Activated naive CD8-positive, alpha-beta T cell treated with anti-CD3 and anti-CD28 coated beads, Interleukin-2, amount 50 U/mL, for 24 hours (primary cell): ENCODE measurements around the gene NUP50.
"Not testable (repeated sequence)": the region's sequence is repeated elsewhere in the genome, so short reads cannot be mapped to it uniquely, and the experiment has no call there.

Experiments
- ATAC-seq: fragments of 150-1000 bp; cut with Tn5 transposase; one replicate; pipeline ENCODE4 v1.10.0; 2021
- DNase-seq: peaks from one replicate; pipeline ENCODE4 v3.0.0; 2021
- H3K27ac Mint-ChIP-seq: one replicate; pipeline ENCODE4 v1.8.0; 2021; ENCODE audit warnings: mild to moderate bottlenecking, mixed read lengths
- H3K27me3 Mint-ChIP-seq: one replicate; pipeline ENCODE4 v1.8.0; 2021; ENCODE audit warnings: mixed read lengths
- H3K36me3 Mint-ChIP-seq: one replicate; pipeline ENCODE4 v1.8.0; 2021; ENCODE audit warnings: low read depth, mixed read lengths
- H3K4me1 Mint-ChIP-seq: one replicate; pipeline ENCODE4 v1.8.0; 2021; ENCODE audit warnings: mixed read lengths
- H3K4me3 Mint-ChIP-seq: one replicate; pipeline ENCODE4 v1.8.0; 2021; ENCODE audit warnings: mild to moderate bottlenecking, moderate library complexity, mixed read lengths
- H3K9me3 Mint-ChIP-seq: one replicate; pipeline ENCODE4 v1.8.0; 2021; ENCODE audit warnings: mixed read lengths

Gene NUP50

GRCh38 chr22:45172881-45173585 lies 9.3 kb downstream of the NUP50 start:
- peak overlapping the region; percentile 52 for H3K27ac Mint-ChIP-seq
- H3K4me3 Mint-ChIP-seq = peak overlapping the region; percentile 28
- peaks cover 71% of the 10 kb centered on the region for H3K4me1 Mint-ChIP-seq
- ATAC-seq = no peak
- DNase-seq = no peak
- no peaks in the 10 kb centered on the region for H3K9me3 Mint-ChIP-seq
- peaks cover 84% of the 10 kb centered on the region for H3K36me3 Mint-ChIP-seq
- H3K27me3 Mint-ChIP-seq = no peaks in the 10 kb centered on the region

GRCh38 chr22:45179276-45180049 lies 15.7 kb downstream of the NUP50 start:
- H3K4me1 Mint-ChIP-seq = peaks cover 53% of the 10 kb centered on the region
- no peak overlapping the region for H3K4me3 Mint-ChIP-seq
- ATAC-seq (peak; percentile 46), DNase-seq (no peak)
- H3K27me3 Mint-ChIP-seq = no peaks in the 10 kb centered on the region
- peak overlapping the region; percentile 47 for H3K27ac Mint-ChIP-seq
- H3K9me3 Mint-ChIP-seq = no peaks in the 10 kb centered on the region
- H3K36me3 Mint-ChIP-seq = peaks cover 67% of the 10 kb centered on the region

- peak overlapping the region; percentile 11 for H3K27ac Mint-ChIP-seq
- H3K9me3 Mint-ChIP-seq = no peaks in the 10 kb centered on the region
- no peaks in the 10 kb centered on the region for H3K27me3 Mint-ChIP-seq
- ATAC-seq (no peak), DNase-seq (no peak)
- peaks cover 46% of the 10 kb centered on the region for H3K4me1 Mint-ChIP-seq
- H3K36me3 Mint-ChIP-seq = peaks cover 67% of the 10 kb centered on the region
- H3K4me3 Mint-ChIP-seq = no peak overlapping the region
These were observed 16.5 kb downstream of the NUP50 start for GRCh38 chr22:45180146-45180679.

GRCh38 chr22:45181240-45181639 lies 17.5 kb downstream of the NUP50 start:
- ATAC-seq (no peak), DNase-seq (no peak)
- Mint-ChIP-seq H3K27me3 (no peaks in the 10 kb centered on the region), H3K27ac (peak overlapping the region; percentile 64), H3K36me3 (peaks cover 68% of the 10 kb centered on the region), H3K9me3 (no peaks in the 10 kb centered on the region), H3K4me1 (peaks cover 55% of the 10 kb centered on the region), H3K4me3 (no peak overlapping the region)

GRCh38 chr22:45181766-45182165 lies 18.0 kb downstream of the NUP50 start:
- no peaks in the 10 kb centered on the region for H3K9me3 Mint-ChIP-seq
- ATAC-seq (no peak), DNase-seq (no peak)
- peaks cover 56% of the 10 kb centered on the region for H3K4me1 Mint-ChIP-seq
- H3K27me3 Mint-ChIP-seq = no peaks in the 10 kb centered on the region
- H3K27ac Mint-ChIP-seq = peak overlapping the region; percentile 64
- H3K4me3 Mint-ChIP-seq = no peak overlapping the region
- peaks cover 65% of the 10 kb centered on the region for H3K36me3 Mint-ChIP-seq

- no peaks in the 10 kb centered on the region for H3K9me3 Mint-ChIP-seq
- no peaks in the 10 kb centered on the region for H3K27me3 Mint-ChIP-seq
- ATAC-seq (no peak), DNase-seq (no peak)
- H3K4me1 Mint-ChIP-seq = peaks cover 41% of the 10 kb centered on the region
- H3K4me3 Mint-ChIP-seq = no peak overlapping the region
- H3K27ac Mint-ChIP-seq = no peak overlapping the region
- H3K36me3 Mint-ChIP-seq = peaks cover 50% of the 10 kb centered on the region
These were observed 20.2 kb downstream of the NUP50 start for GRCh38 chr22:45183974-45184373.

- DNase-seq (no peak), ATAC-seq (peak; percentile 77)
- H3K4me3 Mint-ChIP-seq = no peak overlapping the region
- peak overlapping the region; percentile 25 for H3K27ac Mint-ChIP-seq
- no peaks in the 10 kb centered on the region for H3K27me3 Mint-ChIP-seq
- H3K36me3 Mint-ChIP-seq = peaks cover 43% of the 10 kb centered on the region
- peaks cover 26% of the 10 kb centered on the region for H3K4me1 Mint-ChIP-seq
- H3K9me3 Mint-ChIP-seq = no peaks in the 10 kb centered on the region
These were observed 22.2 kb downstream of the NUP50 start for GRCh38 chr22:45185718-45186514.

- Mint-ChIP-seq H3K27ac (no peak overlapping the region), H3K4me3 (no peak overlapping the region), H3K27me3 (no peaks in the 10 kb centered on the region), H3K36me3 (peaks cover 28% of the 10 kb centered on the region), H3K9me3 (no peaks in the 10 kb centered on the region), H3K4me1 (peaks cover 12% of the 10 kb centered on the region)
- no peak for ATAC-seq
- no peak for DNase-seq
These were observed 24.2 kb downstream of the NUP50 start for GRCh38 chr22:45187891-45188290.

- Mint-ChIP-seq H3K27ac (no peak overlapping the region), H3K9me3 (no peaks in the 10 kb centered on the region), H3K4me3 (no peak overlapping the region), H3K36me3 (peaks cover 22% of the 10 kb centered on the region), H3K27me3 (no peaks in the 10 kb centered on the region), H3K4me1 (peaks cover 12% of the 10 kb centered on the region)
- no peak for ATAC-seq
- DNase-seq = no peak
These were observed 25.1 kb downstream of the NUP50 start for GRCh38 chr22:45188779-45189178.

GRCh38 chr22:45190202-45190872 lies 26.6 kb downstream of the NUP50 start:
- Mint-ChIP-seq H3K4me1 (peaks cover 10% of the 10 kb centered on the region), H3K27ac (no peak overlapping the region), H3K27me3 (no peaks in the 10 kb centered on the region), H3K36me3 (peaks cover 12% of the 10 kb centered on the region), H3K4me3 (no peak overlapping the region), H3K9me3 (no peaks in the 10 kb centered on the region)
- DNase-seq (no peak), ATAC-seq (no peak)

GRCh38 chr22:45191746-45192145 lies 28.0 kb downstream of the NUP50 start:
- not testable (repeated sequence) for ATAC-seq, H3K4me3 Mint-ChIP-seq, H3K27ac Mint-ChIP-seq, H3K27me3 Mint-ChIP-seq, H3K36me3 Mint-ChIP-seq, H3K4me1 Mint-ChIP-seq, H3K9me3 Mint-ChIP-seq, DNase-seq

- H3K27me3 Mint-ChIP-seq = no peaks in the 10 kb centered on the region
- H3K9me3 Mint-ChIP-seq = no peaks in the 10 kb centered on the region
- H3K27ac Mint-ChIP-seq = no peak overlapping the region
- H3K4me3 Mint-ChIP-seq = no peak overlapping the region
- no peak for ATAC-seq
- H3K36me3 Mint-ChIP-seq = peaks cover 2% of the 10 kb centered on the region
- no peak for DNase-seq
- H3K4me1 Mint-ChIP-seq = no peaks in the 10 kb centered on the region
These were observed 29.0 kb downstream of the NUP50 start for GRCh38 chr22:45192701-45193187.

- Mint-ChIP-seq H3K9me3 (no peaks in the 10 kb centered on the region), H3K4me1 (no peaks in the 10 kb centered on the region), H3K27me3 (no peaks in the 10 kb centered on the region), H3K27ac (no peak overlapping the region), H3K4me3 (no peak overlapping the region), H3K36me3 (peaks cover 3% of the 10 kb centered on the region)
- no peak for ATAC-seq
- DNase-seq = no peak
These were observed 31.0 kb downstream of the NUP50 start for GRCh38 chr22:45194686-45195085.

- Mint-ChIP-seq H3K9me3 (no peaks in the 10 kb centered on the region), H3K36me3 (peaks cover 6% of the 10 kb centered on the region), H3K27me3 (no peaks in the 10 kb centered on the region), H3K27ac (no peak overlapping the region), H3K4me1 (no peaks in the 10 kb centered on the region), H3K4me3 (no peak overlapping the region)
- DNase-seq (no peak), ATAC-seq (no peak)
These were observed 31.9 kb downstream of the NUP50 start for GRCh38 chr22:45195616-45196015.
